HCT116 (cell line): ENCODE measurements around the gene FAM13A. TPM values are rescaled to one million over a fixed set of nuclear protein-coding genes. Genes with fewer than 3 reads are reported as not detected.

Experiments
- ATAC-seq: fragments of 200-7000 bp; cut with Tn5 transposase; 2 replicates; pipeline ENCODE4 v1.9.1; 2020; ENCODE audit warnings: mild to moderate bottlenecking, moderate library complexity
- Bru-seq: library from RNA; stranded (reverse); fragments of 400-500 nt; gene quantifications from one replicate; lab custom pipeline; 2021; lab: Mats Ljungman, UMichigan
- BruChase-seq, 2 experiments: library from RNA; stranded (reverse); fragments of 400-500 nt; gene quantifications; one replicate each; lab custom pipeline; 2021; lab: Mats Ljungman, UMichigan
- BruUV-seq: library from RNA; stranded (reverse); fragments of 400-500 nt; replicated peaks from 2 replicates; lab custom pipeline; 2021; lab: Mats Ljungman, UMichigan
- CTCF ChIA-PET: fragments of 300-600 bp; sonication (Branson Sonifier 250); formaldehyde crosslinking; loops from one replicate; lab custom pipeline; 2021; ENCODE audit warnings: antibody characterized with exemption; lab: Charles Lee
- POLR2A ChIA-PET: fragments of 300-600, 350-600 bp; sonication (Branson Sonifier 250); formaldehyde crosslinking; loops from one replicate; lab custom pipeline; 2021; ENCODE audit warnings: antibody characterized with exemption; lab: Charles Lee
- RAD21 ChIA-PET, 2 experiments: fragments of 300-600 bp; sonication (Branson Sonifier 250); formaldehyde crosslinking; loops; one replicate each; lab custom pipeline; 2023; ENCODE audit warnings: low total read pairs in 2 of 2; ENCODE audit not compliant: uncharacterized antibody in 2 of 2, unreplicated experiment in 2 of 2, low non-redundant PET in 1 of 2; lab: Charles Lee
- DNase-seq: peaks from one replicate; pipeline ENCODE4 v3.0.0-alpha.2; 2010; ENCODE audit warnings: low read depth, low spot score
- H2AFZ ChIP-seq: fragments of 200-600 bp; shearing (Covaris generic), sonication (generic); 2 replicates; pipeline ENCODE4 v1.6.1; 2017; ENCODE audit warnings: low read depth, mixed run types, mixed read lengths, antibody characterized with exemption, low read length; ENCODE audit not compliant: poor library complexity, severe bottlenecking
- H3K27ac ChIP-seq: 2 replicates; pipeline ENCODE4 v1.5.1; 2012; ENCODE audit warnings: low read depth, low read length
- H3K27me3 ChIP-seq: fragments of 200-600 bp; sonication (generic); 2 replicates; pipeline ENCODE4 v1.6.1; 2016; ENCODE audit warnings: mixed run types, low read length, mixed read lengths; ENCODE audit not compliant: insufficient read depth
- H3K36me3 ChIP-seq, 2 experiments: fragments of 200-500 bp in 1 of 2; fragments of 200-600 bp in 1 of 2; sonication (Bioruptor generic) in 1 of 2; sonication (generic) in 1 of 2; 2 replicates each; pipeline versions ENCODE4 v1.5.1 to v1.6.1; 2014 to 2016; ENCODE audit warnings: low read length in 2 of 2, inconsistent platforms in 1 of 2, mixed read lengths in 1 of 2, mixed run types in 1 of 2; ENCODE audit not compliant: insufficient read depth in 2 of 2, control insufficient read depth in 1 of 2
- H3K4me1 ChIP-seq, 2 experiments: fragments of 200-600 bp in 1 of 2; sonication (generic) in 1 of 2; 2 replicates each; pipeline versions ENCODE4 v1.5.1 to v1.6.1; 2012 to 2017; ENCODE audit warnings: low read length in 2 of 2, inconsistent platforms in 1 of 2, mild to moderate bottlenecking in 1 of 2, mixed read lengths in 1 of 2, mixed run types in 1 of 2, moderate library complexity in 1 of 2; ENCODE audit not compliant: insufficient read depth in 2 of 2, control insufficient read depth in 1 of 2
- H3K4me2 ChIP-seq: fragments of 200-600 bp; sonication (generic); 2 replicates; pipeline ENCODE4 v1.6.1; 2017; ENCODE audit warnings: mixed run types, low read length, mixed read lengths
- H3K4me3 ChIP-seq, 2 experiments: fragments of 200-600 bp in 1 of 2; sonication (generic) in 1 of 2; replicated peaks in 1 of 2; 2 replicates each; pipeline ENCODE4 v1.5.1; 2011 to 2016; ENCODE audit warnings: low read length in 2 of 2, control low read depth in 1 of 2, low read depth in 1 of 2, mild to moderate bottlenecking in 1 of 2, mixed read lengths in 1 of 2, mixed run types in 1 of 2
- H3K79me2 ChIP-seq: fragments of 200-600 bp; sonication (generic); 2 replicates; pipeline ENCODE4 v1.6.1; 2017; ENCODE audit warnings: mild to moderate bottlenecking, mixed run types, low read length, moderate library complexity, mixed read lengths; ENCODE audit not compliant: insufficient read depth
- H3K9ac ChIP-seq: fragments of 200-600 bp; sonication (generic); 2 replicates; pipeline ENCODE4 v1.6.1; 2016; ENCODE audit warnings: low read length, mixed read lengths
- H3K9me2 ChIP-seq: fragments of 200-600 bp; sonication (generic), shearing (Covaris generic); 2 replicates; pipeline ENCODE4 v1.6.1; 2017; ENCODE audit warnings: mixed run types, mild to moderate bottlenecking, moderate library complexity; ENCODE audit not compliant: insufficient read depth
- H3K9me3 ChIP-seq, 2 experiments: fragments of 200-500 bp in 1 of 2; fragments of 200-600 bp in 1 of 2; sonication (Bioruptor generic) in 1 of 2; sonication (generic) in 1 of 2; 2 replicates each; pipeline ENCODE4 v1.6.1; 2014 to 2017; ENCODE audit warnings: low read length in 2 of 2, mixed read lengths in 2 of 2, inconsistent platforms in 1 of 2, low read depth in 1 of 2, mild to moderate bottlenecking in 1 of 2, mixed run types in 1 of 2, moderate library complexity in 1 of 2; ENCODE audit not compliant: control insufficient read depth in 1 of 2, insufficient read depth in 1 of 2
- H4K20me1 ChIP-seq: fragments of 200-600 bp; sonication (generic), shearing (Covaris generic); 2 replicates; pipeline ENCODE4 v1.6.1; 2017; ENCODE audit warnings: mixed run types, mild to moderate bottlenecking, moderate library complexity; ENCODE audit not compliant: insufficient read depth
- ATF3 ChIP-seq: IDR thresholded peaks from 2 replicates; pipeline ENCODE4 v1.6.1; 2012
- CEBPB ChIP-seq: IDR thresholded peaks from 2 replicates; pipeline ENCODE4 v1.6.1; 2012; ENCODE audit warnings: low read depth
- EZH2phosphoT487 ChIP-seq: fragments of 200-600 bp; IDR thresholded peaks from 2 replicates; pipeline ENCODE4 v1.6.1; 2018; ENCODE audit warnings: antibody characterized with exemption, borderline replicate concordance
- FOSL1 ChIP-seq: IDR thresholded peaks from 2 replicates; pipeline ENCODE4 v1.6.1; 2012; ENCODE audit warnings: low read depth
- JUND ChIP-seq: IDR thresholded peaks from 2 replicates; pipeline ENCODE4 v1.6.1; 2012
- POLR2A ChIP-seq: IDR thresholded peaks from 2 replicates; pipeline ENCODE4 v1.7.0; 2011; ENCODE audit warnings: borderline replicate concordance; ENCODE audit not compliant: insufficient read depth, insufficient read length; ENCODE audit errors: extremely low read depth
- POLR2AphosphoS5 ChIP-seq: IDR thresholded peaks from 2 replicates; pipeline ENCODE4 v1.6.1; 2011; ENCODE audit warnings: mild to moderate bottlenecking, low read depth, low read length, moderate library complexity
- SP1 ChIP-seq: IDR thresholded peaks from 2 replicates; pipeline ENCODE4 v1.6.1; 2012; ENCODE audit warnings: low read depth
- SRF ChIP-seq: IDR thresholded peaks from 2 replicates; pipeline ENCODE4 v1.6.1; 2012; ENCODE audit warnings: low read depth
- YY1 ChIP-seq: IDR thresholded peaks from 2 replicates; pipeline ENCODE4 v1.6.1; 2011; ENCODE audit warnings: low read length, low read depth, moderate library complexity, mild to moderate bottlenecking; ENCODE audit not compliant: insufficient replicate concordance; ENCODE audit errors: extremely low read depth
- intact Hi-C: fragments of 100-400 bp; cut with micrococcal nuclease; formaldehyde crosslinking; loops from 2 replicates; pipeline ENCODE4 v1.10.0; 2022
- long read RNA-seq: library from polyadenylated mRNA; unstranded; transcript quantifications from one replicate; pipeline ENCODE4 v2.0.0, GENCODE V29; 2021; ENCODE audit not compliant: unreplicated experiment
- polyA plus RNA-seq: library from polyadenylated mRNA; unstranded; fragments of >200 nt; gene quantifications from 2 replicates; pipeline ENCODE4 v1.2.1, GENCODE V29; 2012; ENCODE audit warnings: missing spikeins
- total RNA-seq: library from RNA; stranded (reverse); gene quantifications from one replicate; pipeline ENCODE4 v1.2.1, GENCODE V29; 2021; ENCODE audit not compliant: unreplicated experiment
- TF ChIP-seq, protein P1 (sequence below): IDR thresholded peaks from 2 replicates; pipeline ENCODE4 v1.6.1; 2012
- TF ChIP-seq, protein P2 (sequence below), 3 experiments: fragments of 200-600 bp in 1 of 3; sonication (generic) in 1 of 3; IDR thresholded peaks in 2 of 3; conservative IDR thresholded peaks in 1 of 3; 2 replicates each; pipeline ENCODE4 v1.5.1; 2012 to 2017; ENCODE audit warnings: low read depth in 2 of 3, low read length in 2 of 3, antibody characterized with exemption in 1 of 3, borderline replicate concordance in 1 of 3, control low read depth in 1 of 3, mild to moderate bottlenecking in 1 of 3, mixed read lengths in 1 of 3, mixed run types in 1 of 3, moderate library complexity in 1 of 3; ENCODE audit not compliant: insufficient read depth in 1 of 3

Gene FAM13A
- 17.2 TPM for total RNA-seq
- 4.8 and 6.1 TPM in 2 replicates for polyA plus RNA-seq
- Bru-seq, nascent RNA = percentile 77 among the genes with signal in this experiment
- percentile 56 among the genes with signal in this experiment for BruChase-seq, experiment 1, labeled RNA remaining after a 6-hour chase
- BruChase-seq, experiment 2, labeled RNA remaining after a 2-hour chase = percentile 63 among the genes with signal in this experiment
- long read RNA-seq, full-length matches to known transcripts = 2 of 17 reads
- long read RNA-seq, partial matches to known transcripts = 5 of 17 reads
- long read RNA-seq, other reads (novel, unspliced or antisense) = 10 of 17 reads

- H3K27ac ChIP-seq = peak within 1 kb of the TSS; percentile 37; the same call in 1 of the 2 replicates
- RAD21 ChIA-PET = no interaction called here
- no peak for TF ChIP-seq SP1
- TF ChIP-seq SRF = no peak
- TF ChIP-seq JUND = no peak
- TF ChIP-seq, protein P1, sequence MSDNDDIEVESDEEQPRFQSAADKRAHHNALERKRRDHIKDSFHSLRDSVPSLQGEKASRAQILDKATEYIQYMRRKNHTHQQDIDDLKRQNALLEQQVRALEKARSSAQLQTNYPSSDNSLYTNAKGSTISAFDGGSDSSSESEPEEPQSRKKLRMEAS = peak; percentile 90
- no peak for TF ChIP-seq FOSL1
- TF ChIP-seq CEBPB = no peak
- no peak for TF ChIP-seq ATF3
- TF ChIP-seq POLR2AphosphoS5 = peak; percentile 85
- TF ChIP-seq POLR2A = peak; percentile 75
- TF ChIP-seq, protein P2, sequence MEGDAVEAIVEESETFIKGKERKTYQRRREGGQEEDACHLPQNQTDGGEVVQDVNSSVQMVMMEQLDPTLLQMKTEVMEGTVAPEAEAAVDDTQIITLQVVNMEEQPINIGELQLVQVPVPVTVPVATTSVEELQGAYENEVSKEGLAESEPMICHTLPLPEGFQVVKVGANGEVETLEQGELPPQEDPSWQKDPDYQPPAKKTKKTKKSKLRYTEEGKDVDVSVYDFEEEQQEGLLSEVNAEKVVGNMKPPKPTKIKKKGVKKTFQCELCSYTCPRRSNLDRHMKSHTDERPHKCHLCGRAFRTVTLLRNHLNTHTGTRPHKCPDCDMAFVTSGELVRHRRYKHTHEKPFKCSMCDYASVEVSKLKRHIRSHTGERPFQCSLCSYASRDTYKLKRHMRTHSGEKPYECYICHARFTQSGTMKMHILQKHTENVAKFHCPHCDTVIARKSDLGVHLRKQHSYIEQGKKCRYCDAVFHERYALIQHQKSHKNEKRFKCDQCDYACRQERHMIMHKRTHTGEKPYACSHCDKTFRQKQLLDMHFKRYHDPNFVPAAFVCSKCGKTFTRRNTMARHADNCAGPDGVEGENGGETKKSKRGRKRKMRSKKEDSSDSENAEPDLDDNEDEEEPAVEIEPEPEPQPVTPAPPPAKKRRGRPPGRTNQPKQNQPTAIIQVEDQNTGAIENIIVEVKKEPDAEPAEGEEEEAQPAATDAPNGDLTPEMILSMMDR (IDR thresholded peaks at IDR 0.05 in 2 of 3, conservative IDR thresholded peaks at IDR 0.05 in 1 of 3; ENCODE audit: borderline replicate concordance in 1 of 3, insufficient read depth in 1 of 3, low read depth in 2 of 3, low read length in 2 of 3) = no peak
- no peak for TF ChIP-seq EZH2phosphoT487
- TF ChIP-seq YY1 = peak; percentile 75
- H3K4me1 ChIP-seq = peaks cover 0 to 17% of the 10 kb centered on the region in 2 experiments; a peak in 2 of 4 replicates
- no peaks in the 10 kb centered on the region for H3K9me2 ChIP-seq
- H3K4me3 ChIP-seq = peak within 1 kb of the TSS; percentile 60 to 68
- H3K4me2 ChIP-seq = peak within 1 kb of the TSS; percentile 78
- intact Hi-C loops = no loop called here
- CTCF ChIA-PET = no interaction called here
- H3K9ac ChIP-seq = peak within 1 kb of the TSS; percentile 76
- DNase-seq (peak; percentile 91), ATAC-seq (peak; percentile 98)
- H3K79me2 ChIP-seq = peaks cover 47% of the 10 kb centered on the region
- H3K36me3 ChIP-seq = no peaks in the 10 kb centered on the region
- no peaks in the 10 kb centered on the region for H3K9me3 ChIP-seq
- H4K20me1 ChIP-seq = no peaks in the 10 kb centered on the region
- H2AFZ ChIP-seq = peak within 1 kb of the TSS; percentile 91
- H3K27me3 ChIP-seq = no peaks in the 10 kb centered on the region
- POLR2A ChIA-PET = interaction anchor here (0.7 to 1.7 kb wide), 3 partner anchors 8 to 17 kb away, joined by 3 to 6 read pairs (median 3); no protein-coding TSS in a partner anchor
- BruUV-seq = no TSS peak
These were observed at the start of gene FAM13A for GRCh38 chr4:89056953-89057398. Gene FAM13A, minus strand, starts transcription at chr4:89057185. Its CDS starts 221 bp downstream, at chr4:89056964.
